Neuron (in vitro differentiated cells): ENCODE measurements around the gene DHCR7.

ENCODE experiments used
- H2AFZ ChIP-seq: one replicate; pipeline ENCODE4 v1.6.1; 2013; ENCODE audit warnings: low read depth, mild to moderate bottlenecking, inconsistent platforms, low read length, moderate library complexity
- H3K27me3 ChIP-seq: one replicate; pipeline ENCODE4 v1.6.1; 2013; ENCODE audit warnings: low read length; ENCODE audit not compliant: insufficient read depth
- H3K36me3 ChIP-seq: one replicate; pipeline ENCODE4 v1.6.1; 2013; ENCODE audit warnings: low read length; ENCODE audit not compliant: insufficient read depth
- H3K4me1 ChIP-seq: one replicate; pipeline ENCODE4 v1.6.1; 2013; ENCODE audit warnings: low read length; ENCODE audit not compliant: insufficient read depth
- H3K4me3 ChIP-seq: 2 replicates; pipeline ENCODE4 v1.5.1; 2013; ENCODE audit warnings: mild to moderate bottlenecking, low read length, moderate library complexity
- H3K9me3 ChIP-seq: one replicate; pipeline ENCODE4 v1.6.1; 2013; ENCODE audit warnings: low read length

Gene DHCR7

GRCh38 chr11:71448257-71449171 lies at the start of gene DHCR7:
Gene DHCR7, minus strand, starts transcription at chr11:71448393. Its CDS starts 3,441 bp downstream, at chr11:71444952.
- H3K9me3 ChIP-seq = peaks cover 2% of the 10 kb centered on the region
- H3K36me3 ChIP-seq = peaks cover 32% of the 10 kb centered on the region
- H2AFZ ChIP-seq = peak within 1 kb of the TSS; percentile 82
- H3K4me3 ChIP-seq = peak within 1 kb of the TSS; percentile 84
- no peaks in the 10 kb centered on the region for H3K27me3 ChIP-seq
- H3K4me1 ChIP-seq = peaks cover 42% of the 10 kb centered on the region

- Histone ChIP-seq H3K9me3 (peaks cover 9% of the 10 kb centered on the region), H2AFZ (no peak overlapping the region), H3K36me3 (peaks cover 64% of the 10 kb centered on the region), H3K4me1 (no peaks in the 10 kb centered on the region), H3K27me3 (no peaks in the 10 kb centered on the region), H3K4me3 (no peak overlapping the region)
Measured at GRCh38 chr11:71496421-71496820, 48.2 kb upstream of the DHCR7 start.

- no peaks in the 10 kb centered on the region for H3K27me3 ChIP-seq
- no peaks in the 10 kb centered on the region for H3K4me1 ChIP-seq
- no peak overlapping the region for H2AFZ ChIP-seq
- H3K36me3 ChIP-seq = peaks cover 70% of the 10 kb centered on the region
- no peak overlapping the region for H3K4me3 ChIP-seq
- peaks cover 9% of the 10 kb centered on the region for H3K9me3 ChIP-seq
Measured at GRCh38 chr11:71495286-71496230, 47.4 kb upstream of the DHCR7 start.

- peaks cover 39% of the 10 kb centered on the region for H3K36me3 ChIP-seq
- H3K4me1 ChIP-seq = no peaks in the 10 kb centered on the region
- H2AFZ ChIP-seq = no peak overlapping the region
- H3K9me3 ChIP-seq = peaks cover 9% of the 10 kb centered on the region
- no peaks in the 10 kb centered on the region for H3K27me3 ChIP-seq
- no peak overlapping the region for H3K4me3 ChIP-seq
Measured at GRCh38 chr11:71491940-71492339, 43.7 kb upstream of the DHCR7 start.

- H3K36me3 ChIP-seq = peaks cover 37% of the 10 kb centered on the region
- no peaks in the 10 kb centered on the region for H3K4me1 ChIP-seq
- no peak overlapping the region for H3K4me3 ChIP-seq
- peaks cover 9% of the 10 kb centered on the region for H3K9me3 ChIP-seq
- no peaks in the 10 kb centered on the region for H3K27me3 ChIP-seq
- no peak overlapping the region for H2AFZ ChIP-seq
Measured at GRCh38 chr11:71491531-71491930, 43.3 kb upstream of the DHCR7 start.

- peaks cover 4% of the 10 kb centered on the region for H3K9me3 ChIP-seq
- no peaks in the 10 kb centered on the region for H3K4me1 ChIP-seq
- peaks cover 38% of the 10 kb centered on the region for H3K36me3 ChIP-seq
- no peaks in the 10 kb centered on the region for H3K27me3 ChIP-seq
- H3K4me3 ChIP-seq = no peak overlapping the region
- no peak overlapping the region for H2AFZ ChIP-seq
Measured at GRCh38 chr11:71490731-71491390, 42.7 kb upstream of the DHCR7 start.

GRCh38 chr11:71490044-71490730 lies 42.0 kb upstream of the DHCR7 start:
- Histone ChIP-seq H3K9me3 (no peaks in the 10 kb centered on the region), H2AFZ (no peak overlapping the region), H3K36me3 (peaks cover 34% of the 10 kb centered on the region), H3K4me3 (no peak overlapping the region), H3K27me3 (no peaks in the 10 kb centered on the region), H3K4me1 (no peaks in the 10 kb centered on the region)

GRCh38 chr11:71489311-71490043 lies 41.3 kb upstream of the DHCR7 start:
- no peaks in the 10 kb centered on the region for H3K27me3 ChIP-seq

GRCh38 chr11:71488681-71489270 lies 40.6 kb upstream of the DHCR7 start:
- H3K36me3 ChIP-seq = peaks cover 41% of the 10 kb centered on the region
- H3K4me1 ChIP-seq = no peaks in the 10 kb centered on the region
- H3K27me3 ChIP-seq = no peaks in the 10 kb centered on the region
- no peak overlapping the region for H2AFZ ChIP-seq
- H3K4me3 ChIP-seq = no peak overlapping the region
- no peaks in the 10 kb centered on the region for H3K9me3 ChIP-seq

More at GRCh38 chr11:71489311-71490043, 41.3 kb upstream of the DHCR7 start:
- no peak overlapping the region for H3K4me3 ChIP-seq
- H3K9me3 ChIP-seq = no peaks in the 10 kb centered on the region
- no peaks in the 10 kb centered on the region for H3K4me1 ChIP-seq
- H2AFZ ChIP-seq = no peak overlapping the region
- H3K36me3 ChIP-seq = peaks cover 39% of the 10 kb centered on the region

GRCh38 chr11:71486320-71486719 lies 38.1 kb upstream of the DHCR7 start:
- Histone ChIP-seq H3K36me3 (peaks cover 51% of the 10 kb centered on the region), H3K4me3 (no peak overlapping the region), H3K9me3 (no peaks in the 10 kb centered on the region), H3K27me3 (no peaks in the 10 kb centered on the region), H2AFZ (no peak overlapping the region), H3K4me1 (no peaks in the 10 kb centered on the region)

- Histone ChIP-seq H3K4me3 (no peak overlapping the region), H2AFZ (no peak overlapping the region), H3K27me3 (no peaks in the 10 kb centered on the region), H3K9me3 (no peaks in the 10 kb centered on the region), H3K4me1 (no peaks in the 10 kb centered on the region), H3K36me3 (peaks cover 48% of the 10 kb centered on the region)
Measured at GRCh38 chr11:71485466-71485865, 37.3 kb upstream of the DHCR7 start.
